OCI-LY7 (cell line): Measurements from ENCODE around the gene TJP3. TPM values are rescaled to one million over a fixed set of nuclear protein-coding genes. Genes with fewer than 3 reads are reported as not detected.

ENCODE experiments used
- BruUV-seq: library from RNA; stranded (reverse); fragments of 400-500 nt; replicated peaks from 2 replicates; lab custom pipeline; 2021; lab: Mats Ljungman, UMichigan
- CTCF ChIA-PET: fragments of 300-600 bp; sonication (Branson Sonifier 250); formaldehyde crosslinking; loops from one replicate; lab custom pipeline; 2022; ENCODE audit warnings: antibody characterized with exemption; ENCODE audit not compliant: unreplicated experiment; lab: Charles Lee
- POLR2A ChIA-PET: fragments of 300-600 bp; sonication (Branson Sonifier 250); formaldehyde crosslinking; loops from one replicate; lab custom pipeline; 2022; ENCODE audit warnings: antibody characterized with exemption; lab: Charles Lee
- DNase-seq: peaks from one replicate; pipeline ENCODE4 v3.0.0-alpha.2; 2015; ENCODE audit warnings: low spot score
- H2AFZ ChIP-seq: fragments of 200-600 bp; sonication (generic), shearing (Covaris generic); 2 replicates; pipeline ENCODE4 v1.6.1; 2014; ENCODE audit warnings: mild to moderate bottlenecking, antibody characterized with exemption, low read length, moderate library complexity
- H3K27ac ChIP-seq: fragments of 200-600 bp; sonication (generic); 2 replicates; pipeline ENCODE4 v1.5.1; 2014; ENCODE audit warnings: mixed run types, low read depth, mild to moderate bottlenecking, moderate library complexity, low read length, inconsistent platforms; ENCODE audit not compliant: poor library complexity, severe bottlenecking
- H3K36me3 ChIP-seq: fragments of 200-600 bp; sonication (generic); 2 replicates; pipeline ENCODE4 v1.6.1; 2014; ENCODE audit warnings: mild to moderate bottlenecking, antibody characterized with exemption, low read length, moderate library complexity, mixed read lengths; ENCODE audit not compliant: insufficient read depth
- H3K4me1 ChIP-seq: fragments of 200-600 bp; sonication (generic); 2 replicates; pipeline ENCODE4 v1.5.1; 2014; ENCODE audit warnings: mild to moderate bottlenecking, low read length; ENCODE audit not compliant: insufficient read depth, poor library complexity, severe bottlenecking
- H3K4me2 ChIP-seq: fragments of 200-600 bp; sonication (generic); 2 replicates; pipeline ENCODE4 v1.6.1; 2014; ENCODE audit warnings: mild to moderate bottlenecking, low read length
- H3K4me3 ChIP-seq: fragments of 200-600 bp; sonication (generic); 2 replicates; pipeline ENCODE4 v1.5.1; 2014; ENCODE audit warnings: mild to moderate bottlenecking, low read depth, low read length; ENCODE audit not compliant: poor library complexity, severe bottlenecking
- H3K79me2 ChIP-seq: fragments of 200-600 bp; sonication (generic); 2 replicates; pipeline ENCODE4 v1.6.1; 2016; ENCODE audit warnings: low read depth, mild to moderate bottlenecking, low read length, moderate library complexity, mixed read lengths; ENCODE audit not compliant: insufficient read depth
- H3K9me2 ChIP-seq: fragments of 200-600 bp; sonication (generic); 2 replicates; pipeline ENCODE4 v1.6.1; 2016; ENCODE audit warnings: mild to moderate bottlenecking, low read length, mixed read lengths; ENCODE audit not compliant: insufficient read depth
- H3K9me3 ChIP-seq: fragments of 200-600 bp; sonication (generic); 2 replicates; pipeline ENCODE4 v1.6.1; 2014; ENCODE audit warnings: mild to moderate bottlenecking, mixed run types, low read length, mixed read lengths
- H4K20me1 ChIP-seq: fragments of 200-600 bp; sonication (generic); 2 replicates; pipeline ENCODE4 v1.6.1; 2014; ENCODE audit warnings: mild to moderate bottlenecking, antibody characterized with exemption, low read length, moderate library complexity, mixed read lengths; ENCODE audit not compliant: insufficient read depth
- EZH2phosphoT487 ChIP-seq: fragments of 200-600 bp; sonication (generic); IDR thresholded peaks from 2 replicates; pipeline ENCODE4 v1.6.1; 2018; ENCODE audit warnings: low read depth, borderline replicate concordance, mild to moderate bottlenecking, mixed run types, antibody characterized with exemption, low read length, moderate library complexity, mixed read lengths
- intact Hi-C: fragments of 100-400 bp; cut with micrococcal nuclease; formaldehyde crosslinking; loops from one replicate; pipeline ENCODE4 v1.10.0; 2022; ENCODE audit not compliant: unreplicated experiment
- total RNA-seq, 2 experiments: library from RNA; depleted of rRNA in 1 of 2; stranded (reverse); fragments of >200 nt in 1 of 2; shearing (Covaris generic) in 1 of 2; gene quantifications; 2 replicates each; pipeline ENCODE4 v1.2.3, GENCODE V29; 2014 to 2022
- TF ChIP-seq, protein P1 (sequence below): fragments of 200-600 bp; sonication (generic); conservative IDR thresholded peaks from 2 replicates; pipeline ENCODE4 v1.5.1; 2014; ENCODE audit warnings: mild to moderate bottlenecking, antibody characterized with exemption, low read length, moderate library complexity, mixed read lengths

The TJP3 gene
- total RNA-seq, 2 experiments from 2014 or later = 0.69 to 1.8 TPM

DNA sequence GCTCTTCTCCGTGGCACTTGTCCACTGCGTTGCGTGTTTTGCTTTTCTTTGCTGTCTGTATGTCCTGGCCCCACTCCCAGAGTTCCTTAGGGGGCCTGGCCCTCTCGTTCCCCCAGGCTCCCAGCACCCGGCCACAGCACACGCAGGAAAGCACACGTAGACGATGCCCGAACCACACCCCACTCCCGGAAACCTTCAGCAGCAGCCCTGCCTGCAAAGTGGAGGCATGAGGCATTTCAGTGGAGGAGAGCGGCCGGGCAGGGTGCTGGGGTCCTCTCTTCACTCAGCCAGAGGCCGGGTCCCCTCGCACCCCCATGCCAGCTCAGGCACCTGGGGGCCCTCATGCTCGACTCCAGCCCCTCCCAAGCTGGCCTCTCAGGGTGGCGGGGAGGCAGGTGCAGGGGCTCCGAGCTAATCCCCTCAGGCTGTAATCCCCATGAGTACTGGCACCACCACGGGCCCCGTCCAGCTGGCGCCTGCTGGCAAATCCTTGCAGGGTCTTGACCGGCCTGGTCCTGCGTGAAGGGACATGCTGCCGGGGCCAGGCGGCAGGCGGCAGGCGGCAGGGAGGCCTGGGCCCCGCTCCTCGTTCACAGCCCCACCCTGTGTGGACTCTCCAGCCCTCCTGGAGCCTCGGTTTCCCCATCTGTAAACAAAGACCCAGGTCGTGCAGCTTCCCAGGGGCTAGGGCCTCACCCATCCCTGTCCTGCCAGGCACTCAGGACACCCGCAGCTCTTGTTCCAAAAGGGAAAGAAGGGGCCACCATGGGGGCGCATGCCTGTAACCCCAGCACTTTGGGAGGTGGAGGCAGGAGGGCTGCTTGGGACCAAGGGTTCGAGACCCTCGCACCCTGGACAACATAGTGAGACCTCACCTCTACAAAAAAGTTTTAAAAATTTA lies 14.9 kb upstream of the TJP3 start:
- no peak overlapping the region for H3K27ac ChIP-seq
- no peaks in the 10 kb centered on the region for H3K36me3 ChIP-seq
- H2AFZ ChIP-seq = no peak overlapping the region
- no peak overlapping the region for H3K4me3 ChIP-seq
- no peak overlapping the region for H3K4me2 ChIP-seq
- POLR2A ChIA-PET = no interaction called here
- H3K79me2 ChIP-seq = no peaks in the 10 kb centered on the region
- H3K9me3 ChIP-seq = no peaks in the 10 kb centered on the region
- H3K9me2 ChIP-seq = no peaks in the 10 kb centered on the region
- CTCF ChIA-PET = interaction anchor here (0.6 kb wide), 1 partner anchor 452 kb away, joined by 4 read pairs; no protein-coding TSS in a partner anchor
- TF ChIP-seq, protein P1, sequence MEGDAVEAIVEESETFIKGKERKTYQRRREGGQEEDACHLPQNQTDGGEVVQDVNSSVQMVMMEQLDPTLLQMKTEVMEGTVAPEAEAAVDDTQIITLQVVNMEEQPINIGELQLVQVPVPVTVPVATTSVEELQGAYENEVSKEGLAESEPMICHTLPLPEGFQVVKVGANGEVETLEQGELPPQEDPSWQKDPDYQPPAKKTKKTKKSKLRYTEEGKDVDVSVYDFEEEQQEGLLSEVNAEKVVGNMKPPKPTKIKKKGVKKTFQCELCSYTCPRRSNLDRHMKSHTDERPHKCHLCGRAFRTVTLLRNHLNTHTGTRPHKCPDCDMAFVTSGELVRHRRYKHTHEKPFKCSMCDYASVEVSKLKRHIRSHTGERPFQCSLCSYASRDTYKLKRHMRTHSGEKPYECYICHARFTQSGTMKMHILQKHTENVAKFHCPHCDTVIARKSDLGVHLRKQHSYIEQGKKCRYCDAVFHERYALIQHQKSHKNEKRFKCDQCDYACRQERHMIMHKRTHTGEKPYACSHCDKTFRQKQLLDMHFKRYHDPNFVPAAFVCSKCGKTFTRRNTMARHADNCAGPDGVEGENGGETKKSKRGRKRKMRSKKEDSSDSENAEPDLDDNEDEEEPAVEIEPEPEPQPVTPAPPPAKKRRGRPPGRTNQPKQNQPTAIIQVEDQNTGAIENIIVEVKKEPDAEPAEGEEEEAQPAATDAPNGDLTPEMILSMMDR = no peak
- intact Hi-C loops = no loop called here
- H4K20me1 ChIP-seq = no peaks in the 10 kb centered on the region
- H3K4me1 ChIP-seq = peaks cover 3% of the 10 kb centered on the region
- BruUV-seq = no TSS peak
- no peak for DNase-seq

DNA sequence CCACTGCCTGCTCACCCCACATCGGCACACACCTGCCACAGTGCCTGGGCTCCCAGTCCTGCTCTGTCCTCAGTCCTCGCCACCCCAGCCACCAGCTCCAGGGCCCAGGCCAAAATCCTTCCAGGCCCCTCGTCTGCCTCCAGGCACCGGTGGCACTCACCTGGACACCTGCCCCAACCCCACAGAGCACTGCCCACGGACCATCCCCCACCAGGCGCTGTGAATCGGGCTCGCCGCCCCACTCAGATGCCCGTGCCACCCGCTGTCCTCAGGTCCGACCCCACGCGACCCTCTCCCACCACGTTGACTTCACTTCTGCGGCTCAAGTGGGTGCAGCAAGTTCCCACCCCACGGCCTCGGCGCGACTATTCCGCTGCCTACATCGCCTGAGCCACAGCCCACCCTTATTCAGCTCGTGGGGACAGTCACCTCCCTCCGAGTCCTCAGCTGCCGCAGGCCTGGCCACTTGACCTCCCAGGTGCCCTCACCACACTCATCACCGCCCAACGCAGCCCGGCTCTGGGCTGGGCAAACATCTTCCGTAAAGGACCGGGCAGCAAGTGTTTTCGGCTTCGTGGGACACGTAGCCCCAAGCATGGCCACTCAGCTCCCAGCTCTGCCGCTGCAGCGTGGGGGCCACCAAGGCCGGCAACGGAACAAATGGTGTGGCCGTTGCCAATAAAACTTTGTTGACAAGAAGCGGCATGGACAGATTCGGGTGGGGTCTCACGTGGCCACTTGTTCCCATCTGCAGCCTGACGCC lies 13.6 kb upstream of the TJP3 start:
- Histone ChIP-seq H3K79me2 (no peaks in the 10 kb centered on the region), H3K4me3 (no peak overlapping the region), H3K27ac (no peak overlapping the region), H3K4me2 (no peak overlapping the region), H4K20me1 (no peaks in the 10 kb centered on the region), H2AFZ (no peak overlapping the region), H3K9me3 (no peaks in the 10 kb centered on the region), H3K9me2 (no peaks in the 10 kb centered on the region), H3K4me1 (peaks cover 7% of the 10 kb centered on the region), H3K36me3 (no peaks in the 10 kb centered on the region)
- DNase-seq = no peak
- ChIA-PET CTCF (no interaction called here), POLR2A (no interaction called here)
- BruUV-seq = no TSS peak
- TF ChIP-seq, protein P1 = no peak
- no peak for TF ChIP-seq EZH2phosphoT487
- intact Hi-C loops = no loop called here
